ENCODE measurements around the gene EDARADD.

Gene EDARADD

DNA sequence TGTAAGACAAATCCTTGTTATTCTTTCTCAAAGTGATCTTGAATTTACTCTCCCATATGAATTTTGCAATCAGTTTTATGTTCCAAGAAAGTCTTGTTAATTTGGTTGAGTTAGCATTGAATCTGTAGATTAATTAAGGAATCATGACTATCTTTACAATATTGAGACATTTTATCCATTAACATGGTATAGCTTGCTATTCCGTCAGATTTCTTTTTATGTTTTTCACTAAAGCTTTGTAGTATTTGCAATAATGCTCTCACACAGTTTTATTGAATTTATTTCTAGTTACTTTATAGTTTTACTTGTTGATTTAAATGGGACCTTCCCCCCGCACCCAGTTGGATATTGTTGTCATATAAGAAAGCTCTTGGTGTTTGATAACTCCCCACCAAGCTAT lies 5.8 kb upstream of the EDARADD start:
- TF ChIP-seq EZH2 (IDR thresholded peaks at IDR 0.05; ENCODE audit: borderline replicate concordance, low read depth, low read length, severe bottlenecking): no peak
- TF ChIP-seq, protein P1, sequence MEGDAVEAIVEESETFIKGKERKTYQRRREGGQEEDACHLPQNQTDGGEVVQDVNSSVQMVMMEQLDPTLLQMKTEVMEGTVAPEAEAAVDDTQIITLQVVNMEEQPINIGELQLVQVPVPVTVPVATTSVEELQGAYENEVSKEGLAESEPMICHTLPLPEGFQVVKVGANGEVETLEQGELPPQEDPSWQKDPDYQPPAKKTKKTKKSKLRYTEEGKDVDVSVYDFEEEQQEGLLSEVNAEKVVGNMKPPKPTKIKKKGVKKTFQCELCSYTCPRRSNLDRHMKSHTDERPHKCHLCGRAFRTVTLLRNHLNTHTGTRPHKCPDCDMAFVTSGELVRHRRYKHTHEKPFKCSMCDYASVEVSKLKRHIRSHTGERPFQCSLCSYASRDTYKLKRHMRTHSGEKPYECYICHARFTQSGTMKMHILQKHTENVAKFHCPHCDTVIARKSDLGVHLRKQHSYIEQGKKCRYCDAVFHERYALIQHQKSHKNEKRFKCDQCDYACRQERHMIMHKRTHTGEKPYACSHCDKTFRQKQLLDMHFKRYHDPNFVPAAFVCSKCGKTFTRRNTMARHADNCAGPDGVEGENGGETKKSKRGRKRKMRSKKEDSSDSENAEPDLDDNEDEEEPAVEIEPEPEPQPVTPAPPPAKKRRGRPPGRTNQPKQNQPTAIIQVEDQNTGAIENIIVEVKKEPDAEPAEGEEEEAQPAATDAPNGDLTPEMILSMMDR (IDR thresholded peaks at IDR 0.05; ENCODE audit: borderline replicate concordance, extremely low read depth, low read length, poor library complexity, severe bottlenecking): no peak
- H3K4me1 ChIP-seq (ENCODE audit: insufficient read depth, low read length): peaks cover under 1% of the 10 kb centered on the region; the same call in 1 of the 2 replicates
- no peak overlapping the region for H3K4me3 ChIP-seq (ENCODE audit: low read depth in 1 of 2, low read length in 2 of 2)
- H3K27me3 ChIP-seq (ENCODE audit: insufficient read depth, low read length, poor library complexity): peaks cover 3% of the 10 kb centered on the region
- no peaks in the 10 kb centered on the region for H4K20me1 ChIP-seq (ENCODE audit: insufficient read depth, low read length)
- ATAC-seq (ENCODE audit: insufficient read depth, low read depth): no peak
- H3K4me2 ChIP-seq (ENCODE audit: insufficient read depth, low read length): no peak overlapping the region
- H3K9ac ChIP-seq (ENCODE audit: low read depth, low read length): no peak overlapping the region
- H3K36me3 ChIP-seq (ENCODE audit: insufficient read depth, low read length): no peaks in the 10 kb centered on the region
- no peak for DNase-seq
- no peak overlapping the region for H2AFZ ChIP-seq (ENCODE audit: low read depth, low read length)
- H3K9me3 ChIP-seq (ENCODE audit: insufficient read depth, low read length, severe bottlenecking): no peaks in the 10 kb centered on the region
- no peak overlapping the region for H3K27ac ChIP-seq (ENCODE audit: low read length)
- H3K79me2 ChIP-seq (ENCODE audit: insufficient read depth, low read length): no peaks in the 10 kb centered on the region

DNA sequence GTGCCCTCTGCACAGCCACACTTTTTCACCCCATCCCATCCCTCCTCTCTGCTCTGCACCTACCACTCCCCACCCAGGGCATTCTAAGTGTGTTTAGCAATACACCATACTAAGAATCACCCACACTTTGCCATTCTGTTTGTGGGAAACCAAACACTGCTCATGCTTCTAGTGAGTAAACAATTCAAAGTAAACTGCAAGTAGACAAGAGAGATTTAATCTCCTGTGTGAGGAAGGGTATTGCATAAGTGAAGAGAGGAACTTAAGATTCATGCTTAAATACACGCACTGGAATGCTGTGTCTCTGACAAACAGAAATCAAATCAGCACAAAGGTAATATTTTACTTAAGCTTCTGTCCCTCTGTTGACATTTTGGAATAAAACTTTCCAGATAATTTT lies 4.8 kb upstream of the EDARADD start:
- H3K79me2 ChIP-seq (ENCODE audit: insufficient read depth, low read length): no peaks in the 10 kb centered on the region

DNA sequence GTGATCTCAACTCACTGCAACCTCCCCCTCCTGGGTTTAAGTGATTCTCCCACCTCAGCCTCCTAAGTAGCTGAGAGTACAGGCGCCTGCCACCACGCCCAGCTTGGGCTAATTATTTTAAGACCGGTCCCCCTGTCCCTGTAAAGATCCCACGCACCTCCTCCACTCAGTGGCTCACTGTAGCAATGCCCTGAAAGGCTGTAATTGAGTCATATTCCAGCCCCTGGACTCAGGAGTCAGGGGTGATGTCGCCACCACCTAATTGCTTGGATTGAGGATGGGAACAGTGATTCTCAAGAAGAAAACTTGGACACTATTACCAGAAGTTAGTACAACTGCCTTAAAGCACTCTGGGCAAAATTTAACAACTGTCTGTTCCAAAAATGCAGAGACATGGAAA lies 3.1 kb upstream of the EDARADD start:
- H4K20me1 ChIP-seq (ENCODE audit: insufficient read depth, low read length): no peaks in the 10 kb centered on the region
- H3K36me3 ChIP-seq (ENCODE audit: insufficient read depth, low read length): no peaks in the 10 kb centered on the region
- no peak overlapping the region for H3K4me3 ChIP-seq (ENCODE audit: low read depth in 1 of 2, low read length in 2 of 2)
- peaks cover 26% of the 10 kb centered on the region for H3K4me1 ChIP-seq (ENCODE audit: insufficient read depth, low read length)
- no peaks in the 10 kb centered on the region for H3K9me3 ChIP-seq (ENCODE audit: insufficient read depth, low read length, severe bottlenecking)
- H3K27ac ChIP-seq (ENCODE audit: low read length): no peak overlapping the region
- no peak overlapping the region for H3K9ac ChIP-seq (ENCODE audit: low read depth, low read length)
- H3K4me2 ChIP-seq (ENCODE audit: insufficient read depth, low read length): no peak overlapping the region
- ATAC-seq (ENCODE audit: insufficient read depth, low read depth) (no peak), DNase-seq (no peak)
- peaks cover 25% of the 10 kb centered on the region for H3K27me3 ChIP-seq (ENCODE audit: insufficient read depth, low read length, poor library complexity)
- no peak for TF ChIP-seq EZH2 (IDR thresholded peaks at IDR 0.05; ENCODE audit: borderline replicate concordance, low read depth, low read length, severe bottlenecking)
- TF ChIP-seq, protein P1 (IDR thresholded peaks at IDR 0.05; ENCODE audit: borderline replicate concordance, extremely low read depth, low read length, poor library complexity, severe bottlenecking): no peak
- no peaks in the 10 kb centered on the region for H3K79me2 ChIP-seq (ENCODE audit: insufficient read depth, low read length)
- H2AFZ ChIP-seq (ENCODE audit: low read depth, low read length): no peak overlapping the region

More for the DNA sequence above, 4.8 kb upstream of the EDARADD start:
- peaks cover 7% of the 10 kb centered on the region for H3K27me3 ChIP-seq (ENCODE audit: insufficient read depth, low read length, poor library complexity)
- H3K9ac ChIP-seq (ENCODE audit: low read depth, low read length): no peak overlapping the region
- ATAC-seq (ENCODE audit: insufficient read depth, low read depth) (no peak), DNase-seq (no peak)
- no peak overlapping the region for H3K27ac ChIP-seq (ENCODE audit: low read length)
- no peaks in the 10 kb centered on the region for H3K36me3 ChIP-seq (ENCODE audit: insufficient read depth, low read length)
- TF ChIP-seq, protein P1 (IDR thresholded peaks at IDR 0.05; ENCODE audit: borderline replicate concordance, extremely low read depth, low read length, poor library complexity, severe bottlenecking): no peak
- no peak for TF ChIP-seq EZH2 (IDR thresholded peaks at IDR 0.05; ENCODE audit: borderline replicate concordance, low read depth, low read length, severe bottlenecking)
- H2AFZ ChIP-seq (ENCODE audit: low read depth, low read length): no peak overlapping the region
- H3K9me3 ChIP-seq (ENCODE audit: insufficient read depth, low read length, severe bottlenecking): no peaks in the 10 kb centered on the region
- peaks cover 10% of the 10 kb centered on the region for H3K4me1 ChIP-seq (ENCODE audit: insufficient read depth, low read length)
- no peaks in the 10 kb centered on the region for H4K20me1 ChIP-seq (ENCODE audit: insufficient read depth, low read length)
- H3K4me3 ChIP-seq (ENCODE audit: low read depth in 1 of 2, low read length in 2 of 2): no peak overlapping the region
- H3K4me2 ChIP-seq (ENCODE audit: insufficient read depth, low read length): no peak overlapping the region

DNA sequence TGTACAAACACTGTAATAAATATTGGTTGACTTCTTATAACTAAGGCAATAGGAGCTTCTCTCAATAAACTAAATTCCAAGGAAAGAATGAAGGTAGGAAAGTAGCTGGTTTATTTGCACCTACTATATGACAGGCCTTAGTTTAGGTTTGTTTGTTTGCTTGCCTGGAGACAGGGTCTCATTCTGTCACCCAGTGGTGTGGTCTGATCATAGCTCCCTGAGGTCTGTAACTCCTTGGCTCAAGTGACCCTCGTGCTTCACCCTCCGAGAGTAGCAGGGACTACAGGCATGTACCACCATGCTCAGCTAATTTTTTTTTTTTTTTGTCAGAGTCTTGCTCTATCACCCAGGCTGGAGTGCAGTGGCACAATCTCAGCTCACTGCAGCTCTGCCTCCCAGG lies 1.9 kb upstream of the EDARADD start:
- Histone ChIP-seq H3K4me1 (ENCODE audit: insufficient read depth, low read length) (peaks cover 29% of the 10 kb centered on the region), H3K27ac (ENCODE audit: low read length) (no peak overlapping the region), H4K20me1 (ENCODE audit: insufficient read depth, low read length) (no peaks in the 10 kb centered on the region), H3K9ac (ENCODE audit: low read depth, low read length) (no peak overlapping the region), H3K9me3 (ENCODE audit: insufficient read depth, low read length, severe bottlenecking) (no peaks in the 10 kb centered on the region), H3K27me3 (ENCODE audit: insufficient read depth, low read length, poor library complexity) (peaks cover 35% of the 10 kb centered on the region), H3K4me2 (ENCODE audit: insufficient read depth, low read length) (no peak overlapping the region), H3K4me3 (ENCODE audit: low read depth in 1 of 2, low read length in 2 of 2) (no peak overlapping the region), H2AFZ (ENCODE audit: low read depth, low read length) (no peak overlapping the region), H3K79me2 (ENCODE audit: insufficient read depth, low read length) (no peaks in the 10 kb centered on the region), H3K36me3 (ENCODE audit: insufficient read depth, low read length) (no peaks in the 10 kb centered on the region)
- DNase-seq: no peak
- TF ChIP-seq, protein P1 (IDR thresholded peaks at IDR 0.05; ENCODE audit: borderline replicate concordance, extremely low read depth, low read length, poor library complexity, severe bottlenecking): no peak
- TF ChIP-seq EZH2 (IDR thresholded peaks at IDR 0.05; ENCODE audit: borderline replicate concordance, low read depth, low read length, severe bottlenecking): no peak
- ATAC-seq (ENCODE audit: insufficient read depth, low read depth): no peak
